ENCODE measurements around the gene ZSCAN5B.
"Not testable (repeated sequence)": the region's sequence is repeated elsewhere in the genome, so short reads cannot be mapped to it uniquely, and the experiment has no call there.

Gene ZSCAN5B

DNA sequence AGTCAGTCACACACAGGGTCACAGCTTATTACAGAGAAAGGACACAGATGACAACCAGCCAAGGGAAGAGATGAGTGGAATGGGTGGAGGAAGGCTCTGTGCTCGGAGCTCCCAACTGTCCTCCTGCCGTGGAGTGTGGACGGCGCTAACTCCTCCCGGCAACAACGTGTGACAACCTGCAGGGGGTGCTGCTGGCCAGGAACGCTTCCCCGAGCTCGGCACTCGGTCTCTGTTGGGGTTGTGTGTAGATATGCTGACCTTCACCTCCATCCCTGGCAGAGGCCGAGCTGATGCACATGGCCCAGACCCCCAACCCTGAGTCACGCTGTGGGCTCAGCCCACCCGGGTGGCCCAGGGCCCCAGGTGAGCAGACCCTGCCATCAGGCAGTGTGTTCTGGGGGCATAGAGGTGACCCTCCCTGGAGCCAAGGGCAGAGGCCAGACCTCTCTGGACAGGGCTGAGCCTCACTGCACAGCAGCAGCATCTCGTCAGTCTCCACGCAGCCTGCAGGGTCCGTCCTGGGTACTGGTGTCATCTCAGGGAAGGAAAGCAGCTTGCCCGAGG, 42.4 kb downstream of the ZSCAN5B start:
- no peaks in the 10 kb centered on the region for H3K9me3 ChIP-seq (replicated peaks; ENCODE audit: low read length)
- H3K27me3 ChIP-seq (ENCODE audit: control insufficient read depth, insufficient read depth, low read length): no peaks in the 10 kb centered on the region
- H3K4me3 ChIP-seq (ENCODE audit: low read length): no peak overlapping the region
- no peak overlapping the region for H3K9ac ChIP-seq (ENCODE audit: low read depth, low read length)
- no peak overlapping the region for H3K4me2 ChIP-seq (ENCODE audit: low read length)
- peaks cover 24% of the 10 kb centered on the region for H3K36me3 ChIP-seq (ENCODE audit: insufficient read depth, low read length)
- H3K4me1 ChIP-seq (ENCODE audit: control insufficient read depth, insufficient read depth, low read length): no peaks in the 10 kb centered on the region

DNA sequence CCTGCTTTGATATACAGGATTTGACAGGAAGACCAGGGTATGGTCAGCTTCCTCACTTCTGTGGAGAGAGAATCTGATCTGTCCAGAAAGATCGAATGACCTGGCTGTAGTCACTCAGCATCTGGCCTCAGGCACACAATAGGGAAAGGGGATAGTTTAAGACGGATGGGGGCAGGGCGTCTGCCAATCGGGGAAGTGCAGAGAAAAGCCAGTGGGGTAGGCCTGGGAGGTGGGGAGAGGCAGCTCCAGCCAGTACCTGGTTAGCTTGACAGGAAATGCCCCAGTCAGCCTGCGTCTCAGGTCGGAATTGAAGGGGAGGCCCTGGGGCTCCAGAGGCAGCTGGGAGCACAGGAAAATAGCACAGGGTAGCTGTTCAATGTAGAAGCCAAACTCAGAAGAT, 44.1 kb downstream of the ZSCAN5B start:
- no peak overlapping the region for H3K4me3 ChIP-seq (ENCODE audit: low read length)
- H3K36me3 ChIP-seq (ENCODE audit: insufficient read depth, low read length): peaks cover 16% of the 10 kb centered on the region
- H3K4me1 ChIP-seq (ENCODE audit: control insufficient read depth, insufficient read depth, low read length): no peaks in the 10 kb centered on the region
- no peak overlapping the region for H3K9ac ChIP-seq (ENCODE audit: low read depth, low read length)
- H3K9me3 ChIP-seq (replicated peaks; ENCODE audit: low read length): no peaks in the 10 kb centered on the region
- no peaks in the 10 kb centered on the region for H3K27me3 ChIP-seq (ENCODE audit: control insufficient read depth, insufficient read depth, low read length)
- H3K4me2 ChIP-seq (ENCODE audit: low read length): no peak overlapping the region

DNA sequence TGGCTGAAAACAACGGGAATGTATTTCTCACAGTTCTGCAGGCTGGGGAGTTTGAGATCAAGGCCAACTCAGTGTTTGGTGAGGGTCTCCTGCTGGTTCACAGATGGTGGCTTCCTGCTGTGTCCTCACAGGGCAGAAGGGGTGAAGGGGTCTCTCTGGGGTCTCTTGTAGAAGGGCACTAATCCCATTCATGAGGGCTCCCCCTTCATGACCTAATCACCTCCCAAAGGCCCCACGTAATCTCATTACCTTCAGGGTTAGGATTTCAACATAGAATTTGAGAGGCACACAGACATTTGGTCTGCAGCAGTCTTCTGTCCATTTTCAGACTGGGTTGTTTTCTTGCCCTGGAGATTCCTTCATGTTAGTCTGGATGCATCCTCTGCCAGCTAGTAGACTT, 44.9 kb downstream of the ZSCAN5B start:
- Histone ChIP-seq H3K9ac (ENCODE audit: low read depth, low read length) (no peak overlapping the region), H3K9me3 (replicated peaks; ENCODE audit: low read length) (no peaks in the 10 kb centered on the region), H3K4me2 (ENCODE audit: low read length) (no peak overlapping the region), H3K27me3 (ENCODE audit: control insufficient read depth, insufficient read depth, low read length) (no peaks in the 10 kb centered on the region), H3K4me3 (ENCODE audit: low read length) (no peak overlapping the region), H3K36me3 (ENCODE audit: insufficient read depth, low read length) (peaks cover 16% of the 10 kb centered on the region), H3K4me1 (ENCODE audit: control insufficient read depth, insufficient read depth, low read length) (no peaks in the 10 kb centered on the region)

- H3K9ac ChIP-seq (ENCODE audit: low read depth, low read length): no peak overlapping the region
- no peak overlapping the region for H3K4me3 ChIP-seq (ENCODE audit: low read length)
- no peaks in the 10 kb centered on the region for H3K9me3 ChIP-seq (replicated peaks; ENCODE audit: low read length)
- no peak overlapping the region for H3K4me2 ChIP-seq (ENCODE audit: low read length)
- H3K36me3 ChIP-seq (ENCODE audit: insufficient read depth, low read length): peaks cover 20% of the 10 kb centered on the region
- no peaks in the 10 kb centered on the region for H3K4me1 ChIP-seq (ENCODE audit: control insufficient read depth, insufficient read depth, low read length)
- H3K27me3 ChIP-seq (ENCODE audit: control insufficient read depth, insufficient read depth, low read length): no peaks in the 10 kb centered on the region
These were observed 47.2 kb downstream of the ZSCAN5B start for GRCh38 chr19:56150358-56150757.

DNA sequence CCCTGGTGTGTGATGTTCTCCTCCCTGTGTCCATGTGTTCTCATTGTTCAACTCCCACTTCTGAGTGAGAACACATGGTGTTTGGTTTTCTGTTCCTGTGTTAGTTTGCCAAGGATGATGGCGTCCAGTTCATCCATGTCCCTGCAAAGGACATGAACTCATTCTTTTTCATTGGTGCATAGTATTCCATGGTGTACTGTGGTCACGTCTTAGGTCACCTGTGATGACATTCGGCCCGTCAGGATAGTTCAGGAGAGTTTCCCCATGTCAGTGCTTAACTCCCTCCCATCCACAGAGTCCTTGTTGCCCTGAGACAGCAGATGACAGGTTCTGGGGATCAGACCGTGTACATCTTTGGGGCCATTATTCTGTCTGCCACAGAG, 47.9 kb downstream of the ZSCAN5B start:
- Histone ChIP-seq H3K36me3 (ENCODE audit: insufficient read depth, low read length) (peaks cover 20% of the 10 kb centered on the region), H3K27me3 (ENCODE audit: control insufficient read depth, insufficient read depth, low read length) (no peaks in the 10 kb centered on the region), H3K4me3 (ENCODE audit: low read length) (no peak overlapping the region), H3K9ac (ENCODE audit: low read depth, low read length) (no peak overlapping the region), H3K4me2 (ENCODE audit: low read length) (no peak overlapping the region), H3K9me3 (replicated peaks; ENCODE audit: low read length) (no peaks in the 10 kb centered on the region), H3K4me1 (ENCODE audit: control insufficient read depth, insufficient read depth, low read length) (no peaks in the 10 kb centered on the region)

DNA sequence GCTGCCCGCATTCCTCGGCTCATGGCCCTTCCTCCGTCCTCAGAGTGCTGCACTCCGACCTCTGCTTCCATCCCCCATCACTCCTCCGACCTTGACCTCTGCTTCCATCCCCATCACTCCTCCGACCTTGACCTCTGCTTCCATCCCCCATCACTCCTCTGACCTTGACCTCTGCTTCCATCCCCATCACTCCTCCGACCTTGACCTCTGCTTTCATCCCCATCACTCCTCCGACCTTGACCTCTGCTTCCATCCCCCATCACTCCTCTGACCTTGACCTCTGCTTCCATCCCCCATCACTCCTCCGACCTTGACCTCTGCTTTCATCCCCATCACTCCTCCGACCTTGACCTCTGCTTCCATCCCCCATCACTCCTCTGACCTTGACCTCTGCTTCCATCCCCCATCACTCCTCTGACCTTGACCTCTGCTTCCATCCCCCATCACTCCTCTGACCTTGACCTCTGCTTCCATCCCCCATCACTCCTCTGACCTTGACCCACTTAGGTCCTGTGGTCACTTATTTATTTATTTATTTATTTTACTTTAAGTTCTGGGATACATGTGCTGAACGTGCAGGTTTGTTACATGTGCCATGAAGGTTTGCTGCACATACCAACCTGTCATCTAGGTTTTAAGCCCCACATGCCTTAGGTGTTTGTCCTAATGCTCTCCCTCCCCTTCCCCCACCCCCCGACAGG, 48.5 kb downstream of the ZSCAN5B start:
- not testable (repeated sequence) for H3K9me3 ChIP-seq (replicated peaks; ENCODE audit: low read length); H3K4me1 ChIP-seq (ENCODE audit: control insufficient read depth, insufficient read depth, low read length); H3K4me3 ChIP-seq (ENCODE audit: low read length); H3K4me2 ChIP-seq (ENCODE audit: low read length); H3K9ac ChIP-seq (ENCODE audit: low read depth, low read length); H3K27me3 ChIP-seq (ENCODE audit: control insufficient read depth, insufficient read depth, low read length)
- peaks cover 20% of the 10 kb centered on the region for H3K36me3 ChIP-seq (ENCODE audit: insufficient read depth, low read length)

DNA sequence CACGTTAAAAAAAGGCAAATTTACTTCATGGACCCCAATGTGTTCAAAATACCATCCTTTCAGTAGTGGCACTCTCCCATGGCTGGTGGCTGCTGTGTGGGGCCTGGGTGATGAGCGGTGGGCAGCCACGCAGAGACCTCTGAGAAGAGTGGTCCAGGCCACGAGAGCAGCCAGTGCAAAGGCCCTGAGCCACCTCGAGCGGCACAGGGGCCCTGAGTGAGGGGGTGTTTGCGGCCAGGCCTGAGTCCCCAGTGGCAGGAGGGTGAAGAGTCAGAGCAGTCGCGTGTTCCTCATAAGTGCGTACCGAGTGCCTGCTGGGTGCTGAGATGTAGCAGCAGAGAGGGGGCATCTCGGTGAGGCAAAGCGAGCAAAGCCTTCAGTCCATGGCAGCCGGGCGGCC, 49.5 kb downstream of the ZSCAN5B start:
- H3K4me2 ChIP-seq (ENCODE audit: low read length): no peak overlapping the region
- H3K9ac ChIP-seq (ENCODE audit: low read depth, low read length): no peak overlapping the region
- H3K9me3 ChIP-seq (replicated peaks; ENCODE audit: low read length): no peaks in the 10 kb centered on the region
- peaks cover 20% of the 10 kb centered on the region for H3K36me3 ChIP-seq (ENCODE audit: insufficient read depth, low read length)
- H3K4me1 ChIP-seq (ENCODE audit: control insufficient read depth, insufficient read depth, low read length): no peaks in the 10 kb centered on the region
- H3K4me3 ChIP-seq (ENCODE audit: low read length): no peak overlapping the region
- no peaks in the 10 kb centered on the region for H3K27me3 ChIP-seq (ENCODE audit: control insufficient read depth, insufficient read depth, low read length)

DNA sequence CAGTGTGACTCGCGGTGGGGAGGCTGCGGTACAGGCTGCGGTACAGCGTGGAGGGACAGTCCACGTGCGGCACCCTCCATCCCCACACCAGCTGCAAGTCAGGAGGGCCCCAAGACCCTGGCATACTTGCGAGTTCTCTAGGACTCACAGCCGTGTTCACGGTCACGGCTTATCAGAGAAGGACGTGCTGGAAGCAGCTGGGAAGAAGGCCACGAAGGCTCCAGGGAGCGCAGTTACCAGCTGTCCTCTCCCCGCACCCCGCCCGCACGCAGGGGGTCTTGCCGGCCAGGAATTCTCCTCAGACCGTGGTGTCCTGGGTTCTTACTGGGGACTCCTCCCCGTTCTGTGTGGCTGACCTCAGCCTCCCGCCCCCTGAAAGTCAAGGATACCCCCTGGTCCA, 50.3 kb downstream of the ZSCAN5B start:
- Histone ChIP-seq H3K9me3 (replicated peaks; ENCODE audit: low read length) (no peaks in the 10 kb centered on the region), H3K4me2 (ENCODE audit: low read length) (no peak overlapping the region), H3K36me3 (ENCODE audit: insufficient read depth, low read length) (peaks cover 20% of the 10 kb centered on the region), H3K27me3 (ENCODE audit: control insufficient read depth, insufficient read depth, low read length) (no peaks in the 10 kb centered on the region), H3K9ac (ENCODE audit: low read depth, low read length) (no peak overlapping the region), H3K4me1 (ENCODE audit: control insufficient read depth, insufficient read depth, low read length) (no peaks in the 10 kb centered on the region), H3K4me3 (ENCODE audit: low read length) (no peak overlapping the region)

- H3K9ac ChIP-seq (ENCODE audit: low read depth, low read length): no peak overlapping the region
- no peaks in the 10 kb centered on the region for H3K27me3 ChIP-seq (ENCODE audit: control insufficient read depth, insufficient read depth, low read length)
- peaks cover 20% of the 10 kb centered on the region for H3K36me3 ChIP-seq (ENCODE audit: insufficient read depth, low read length)
- peaks cover 4% of the 10 kb centered on the region for H3K4me1 ChIP-seq (ENCODE audit: control insufficient read depth, insufficient read depth, low read length)
- H3K9me3 ChIP-seq (replicated peaks; ENCODE audit: low read length): no peaks in the 10 kb centered on the region
- H3K4me2 ChIP-seq (ENCODE audit: low read length): no peak overlapping the region
- H3K4me3 ChIP-seq (ENCODE audit: low read length): no peak overlapping the region
These were observed 50.7 kb downstream of the ZSCAN5B start for GRCh38 chr19:56146904-56147303.

DNA sequence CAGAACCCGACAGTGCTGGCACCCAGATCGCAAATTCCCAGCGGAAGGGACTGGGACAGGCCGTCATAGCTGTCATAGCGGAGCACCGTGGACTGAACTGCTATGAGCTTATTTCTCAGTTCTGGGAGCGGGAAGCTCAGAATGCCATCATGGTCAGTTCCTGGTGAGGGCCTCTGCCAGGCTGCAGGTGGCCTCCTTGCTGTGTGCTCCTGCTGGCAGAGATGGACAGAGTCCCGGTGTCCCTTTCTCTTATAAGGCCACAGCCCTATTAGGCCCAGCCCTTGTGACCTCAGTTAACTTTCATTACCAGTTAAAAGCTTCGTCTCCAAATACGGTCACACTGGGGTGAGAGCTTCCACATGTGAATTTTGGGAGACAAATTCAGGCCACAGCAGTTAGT, 51.9 kb downstream of the ZSCAN5B start:
- Histone ChIP-seq H3K9ac (ENCODE audit: low read depth, low read length) (no peak overlapping the region), H3K4me3 (ENCODE audit: low read length) (no peak overlapping the region), H3K36me3 (ENCODE audit: insufficient read depth, low read length) (peaks cover 20% of the 10 kb centered on the region), H3K27me3 (ENCODE audit: control insufficient read depth, insufficient read depth, low read length) (no peaks in the 10 kb centered on the region), H3K4me2 (ENCODE audit: low read length) (no peak overlapping the region), H3K4me1 (ENCODE audit: control insufficient read depth, insufficient read depth, low read length) (peaks cover 5% of the 10 kb centered on the region), H3K9me3 (replicated peaks; ENCODE audit: low read length) (no peaks in the 10 kb centered on the region)

- H3K9me3 ChIP-seq (replicated peaks; ENCODE audit: low read length): no peaks in the 10 kb centered on the region
- no peak overlapping the region for H3K4me2 ChIP-seq (ENCODE audit: low read length)
- H3K27me3 ChIP-seq (ENCODE audit: control insufficient read depth, insufficient read depth, low read length): no peaks in the 10 kb centered on the region
- H3K9ac ChIP-seq (ENCODE audit: low read depth, low read length): no peak overlapping the region
- H3K36me3 ChIP-seq (ENCODE audit: insufficient read depth, low read length): peaks cover 20% of the 10 kb centered on the region
- H3K4me3 ChIP-seq (ENCODE audit: low read length): no peak overlapping the region
- H3K4me1 ChIP-seq (ENCODE audit: control insufficient read depth, insufficient read depth, low read length): peaks cover 8% of the 10 kb centered on the region
These were observed 52.8 kb downstream of the ZSCAN5B start for GRCh38 chr19:56144831-56145230.

- Histone ChIP-seq H3K4me1 (ENCODE audit: control insufficient read depth, insufficient read depth, low read length) (peaks cover 11% of the 10 kb centered on the region), H3K36me3 (ENCODE audit: insufficient read depth, low read length) (peaks cover 16% of the 10 kb centered on the region), H3K4me3 (ENCODE audit: low read length) (no peak overlapping the region), H3K4me2 (ENCODE audit: low read length) (no peak overlapping the region), H3K27me3 (ENCODE audit: control insufficient read depth, insufficient read depth, low read length) (no peaks in the 10 kb centered on the region), H3K9me3 (replicated peaks; ENCODE audit: low read length) (no peaks in the 10 kb centered on the region), H3K9ac (ENCODE audit: low read depth, low read length) (no peak overlapping the region)
These were observed 53.2 kb downstream of the ZSCAN5B start for GRCh38 chr19:56144376-56144775.

Data from skeletal muscle satellite cell (primary cell).